Natural killer cell (primary cell): ENCODE data around the gene CDCA7L. TPM values are rescaled to one million over a fixed set of nuclear protein-coding genes. Genes with fewer than 3 reads are reported as not detected.

Experiments used
- ATAC-seq, 3 donors: fragments of 150-1000 bp in 2 of 3; fragments of 200-7000 bp in 1 of 3; cut with Tn5 transposase; 1 replicate in 1 of 3; 2 replicates in 2 of 3; pipeline ENCODE4 v1.10.0; 2021; ENCODE audit warnings: mild to moderate bottlenecking in 2 of 3, moderate library complexity in 2 of 3
- DNase-seq, 2 donors: peaks; one replicate each; pipeline versions ENCODE4 v3.0.0 to v3.0.0-alpha.2; 2013 to 2021; ENCODE audit warnings: mixed read lengths in 1 of 2
- H3K27ac ChIP-seq: one replicate; pipeline ENCODE4 v1.5.1; 2013; ENCODE audit warnings: mild to moderate bottlenecking, low read length
- H3K27me3 ChIP-seq: one replicate; pipeline ENCODE4 v1.6.1; 2013; ENCODE audit warnings: low read length; ENCODE audit not compliant: control insufficient read depth, insufficient read depth
- H3K36me3 ChIP-seq: one replicate; pipeline ENCODE4 v1.6.1; 2013; ENCODE audit warnings: low read length; ENCODE audit not compliant: control insufficient read depth, insufficient read depth
- H3K4me1 ChIP-seq: one replicate; pipeline ENCODE4 v1.6.1; 2013; ENCODE audit warnings: low read length; ENCODE audit not compliant: control insufficient read depth, insufficient read depth
- H3K4me3 ChIP-seq: one replicate; pipeline ENCODE4 v1.5.1; 2013; ENCODE audit warnings: low read length
- H3K9me3 ChIP-seq: one replicate; pipeline ENCODE4 v1.6.1; 2013; ENCODE audit warnings: low read length; ENCODE audit not compliant: control insufficient read depth, insufficient read depth
- H3K27ac Mint-ChIP-seq, 2 donors: one replicate each; pipeline ENCODE4 v1.8.0; 2022; ENCODE audit warnings: mild to moderate bottlenecking in 2 of 2, mixed read lengths in 2 of 2, moderate library complexity in 1 of 2
- H3K27me3 Mint-ChIP-seq, 2 donors: one replicate each; pipeline ENCODE4 v1.8.0; 2022; ENCODE audit warnings: low read depth in 2 of 2, mixed read lengths in 2 of 2
- H3K36me3 Mint-ChIP-seq: one replicate; pipeline ENCODE4 v1.8.0; 2022; ENCODE audit warnings: mixed read lengths
- H3K4me1 Mint-ChIP-seq, 2 donors: one replicate each; pipeline ENCODE4 v1.8.0; 2022; ENCODE audit warnings: mixed read lengths in 2 of 2
- H3K4me3 Mint-ChIP-seq: one replicate; pipeline ENCODE4 v1.8.0; 2022; ENCODE audit warnings: mild to moderate bottlenecking, moderate library complexity, mixed read lengths
- H3K9me3 Mint-ChIP-seq, 2 donors: one replicate each; pipeline ENCODE4 v1.8.0; 2022; ENCODE audit warnings: mixed read lengths in 2 of 2
- WGBS: methylation state at CpG from one replicate; pipeline ENCODE4 v1.1.7; 2013; ENCODE audit warnings: missing lambda C conversion rate; ENCODE audit not compliant: insufficient coverage; 5-methylcytosine and 5-hydroxymethylcytosine counted together
- intact Hi-C: fragments of 100-400 bp; cut with micrococcal nuclease; formaldehyde crosslinking; loops from one replicate; pipeline ENCODE4 v1.14.2; 2022
- total RNA-seq, 4 donors: library from RNA; stranded (reverse); fragments of 120-200 nt in 1 of 4; gene quantifications; one replicate each; pipeline versions ENCODE4 v1.2.3 to v1.2.4, GENCODE V29; 2013 to 2022
- TF ChIP-seq, protein P1 (sequence below): fragments of 200-600 bp; IDR thresholded peaks from one replicate; pipeline ENCODE4 v1.8.0; 2022; ENCODE audit warnings: antibody characterized with exemption

The CDCA7L gene
- total RNA-seq, 3 donors from 2014 or later (not counting 1 experiment from before 2014, with no cell fraction given) = 3.1 to 5.0 (median 4.5) TPM

DNA sequence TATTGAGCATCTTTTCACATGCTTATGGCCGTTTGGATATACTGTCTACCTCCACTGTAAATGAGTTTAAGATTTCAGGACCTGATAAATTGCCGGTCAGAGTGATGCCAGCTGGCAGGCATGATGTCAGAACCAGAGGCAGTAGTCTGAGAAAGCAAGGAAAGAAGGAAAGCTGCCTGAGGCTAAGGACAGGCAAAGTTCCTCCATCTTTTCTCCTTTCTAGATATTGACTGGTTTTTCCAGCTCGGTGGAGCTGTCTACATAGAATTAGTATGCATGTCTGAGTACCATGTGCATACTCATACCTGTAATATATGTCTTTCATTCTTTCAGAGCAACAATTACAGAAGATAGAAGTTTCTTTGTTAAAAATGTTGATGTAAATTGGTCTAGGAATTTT is 52.3 kb downstream of the CDCA7L start:
- no peak for DNase-seq
- Histone ChIP-seq H3K27ac (no peak overlapping the region), H3K4me3 (no peak overlapping the region), H3K36me3 (no peaks in the 10 kb centered on the region), H3K4me1 (peaks cover 10% of the 10 kb centered on the region), H3K27me3 (no peaks in the 10 kb centered on the region), H3K9me3 (no peaks in the 10 kb centered on the region)
- H3K27ac Mint-ChIP-seq = no peak overlapping the region
- peaks cover 4 to 6% of the 10 kb centered on the region in 2 donors for H3K9me3 Mint-ChIP-seq
- 96% methylated on average over 2 of the region's 3 CpGs for WGBS
- TF ChIP-seq, protein P1, sequence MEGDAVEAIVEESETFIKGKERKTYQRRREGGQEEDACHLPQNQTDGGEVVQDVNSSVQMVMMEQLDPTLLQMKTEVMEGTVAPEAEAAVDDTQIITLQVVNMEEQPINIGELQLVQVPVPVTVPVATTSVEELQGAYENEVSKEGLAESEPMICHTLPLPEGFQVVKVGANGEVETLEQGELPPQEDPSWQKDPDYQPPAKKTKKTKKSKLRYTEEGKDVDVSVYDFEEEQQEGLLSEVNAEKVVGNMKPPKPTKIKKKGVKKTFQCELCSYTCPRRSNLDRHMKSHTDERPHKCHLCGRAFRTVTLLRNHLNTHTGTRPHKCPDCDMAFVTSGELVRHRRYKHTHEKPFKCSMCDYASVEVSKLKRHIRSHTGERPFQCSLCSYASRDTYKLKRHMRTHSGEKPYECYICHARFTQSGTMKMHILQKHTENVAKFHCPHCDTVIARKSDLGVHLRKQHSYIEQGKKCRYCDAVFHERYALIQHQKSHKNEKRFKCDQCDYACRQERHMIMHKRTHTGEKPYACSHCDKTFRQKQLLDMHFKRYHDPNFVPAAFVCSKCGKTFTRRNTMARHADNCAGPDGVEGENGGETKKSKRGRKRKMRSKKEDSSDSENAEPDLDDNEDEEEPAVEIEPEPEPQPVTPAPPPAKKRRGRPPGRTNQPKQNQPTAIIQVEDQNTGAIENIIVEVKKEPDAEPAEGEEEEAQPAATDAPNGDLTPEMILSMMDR = no peak
- no peak overlapping the region for H3K4me3 Mint-ChIP-seq
- peaks cover 10% of the 10 kb centered on the region in 2 donors for H3K4me1 Mint-ChIP-seq
- intact Hi-C loops = no loop called here
- H3K27me3 Mint-ChIP-seq = no peaks in the 10 kb centered on the region
- H3K36me3 Mint-ChIP-seq = peaks cover 9% of the 10 kb centered on the region
- ATAC-seq = no peak

DNA sequence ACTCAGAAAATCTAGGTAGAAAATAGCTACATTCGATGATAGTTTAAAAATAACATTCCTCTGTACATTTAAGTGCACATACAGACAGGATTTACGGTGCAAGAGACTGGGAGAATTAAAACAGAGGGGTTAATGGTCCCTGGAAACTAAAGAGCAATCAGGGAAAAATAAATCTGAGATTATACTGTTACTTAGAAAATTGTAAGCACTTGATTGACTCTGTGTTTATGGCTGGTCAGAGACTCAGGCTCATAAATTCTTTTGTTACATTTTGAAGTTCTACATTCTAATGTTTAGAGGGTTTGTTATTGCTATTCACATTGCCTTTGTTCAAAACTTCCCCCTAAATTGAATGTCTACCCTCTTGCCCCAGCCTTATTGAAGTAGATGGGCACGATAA is 54.4 kb downstream of the CDCA7L start:
- Mint-ChIP-seq H3K9me3 (no peaks in the 10 kb centered on the region), H3K36me3 (no peaks in the 10 kb centered on the region), H3K4me1 (no peaks in the 10 kb centered on the region), H3K27me3 (no peaks in the 10 kb centered on the region), H3K27ac (no peak overlapping the region), H3K4me3 (no peak overlapping the region)
- 88% methylated on average over 2 of the region's 3 CpGs for WGBS
- H3K4me3 ChIP-seq = no peak overlapping the region
- intact Hi-C loops = no loop called here
- no peak overlapping the region for H3K27ac ChIP-seq
- TF ChIP-seq, protein P1 = no peak
- ATAC-seq (no peak), DNase-seq (no peak)
- H3K9me3 ChIP-seq = no peaks in the 10 kb centered on the region
- H3K4me1 ChIP-seq = no peaks in the 10 kb centered on the region
- H3K27me3 ChIP-seq = no peaks in the 10 kb centered on the region
- H3K36me3 ChIP-seq = no peaks in the 10 kb centered on the region

DNA sequence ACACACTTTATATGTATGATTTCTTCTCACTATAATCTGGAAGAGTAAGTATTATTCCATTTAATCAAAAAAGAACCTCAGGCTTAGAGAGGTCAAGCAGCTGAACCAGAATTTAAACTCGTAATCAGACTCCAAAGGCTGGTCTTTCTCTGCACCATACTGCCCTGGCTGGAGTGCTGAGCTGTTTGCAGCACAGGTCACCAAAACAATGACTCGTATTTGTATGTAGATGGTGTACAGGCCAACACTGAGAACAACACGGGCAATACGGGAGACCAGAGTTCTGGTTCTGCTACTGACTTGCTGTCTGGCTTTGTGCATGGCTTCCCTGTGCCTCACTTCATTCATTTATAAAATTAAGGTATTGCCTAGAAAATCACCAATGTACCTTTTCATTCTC is 57.9 kb downstream of the CDCA7L start:
- Histone ChIP-seq H3K27ac (no peak overlapping the region), H3K27me3 (no peaks in the 10 kb centered on the region), H3K4me3 (no peak overlapping the region), H3K9me3 (no peaks in the 10 kb centered on the region), H3K36me3 (no peaks in the 10 kb centered on the region), H3K4me1 (no peaks in the 10 kb centered on the region)
- Mint-ChIP-seq H3K36me3 (no peaks in the 10 kb centered on the region), H3K9me3 (no peaks in the 10 kb centered on the region), H3K4me1 (no peaks in the 10 kb centered on the region), H3K27ac (no peak overlapping the region), H3K4me3 (no peak overlapping the region), H3K27me3 (no peaks in the 10 kb centered on the region)
- WGBS = 95% methylated on average over 4 of the region's 4 CpGs
- intact Hi-C loops = no loop called here
- DNase-seq = no peak
- TF ChIP-seq, protein P1 = no peak
- ATAC-seq = no peak

DNA sequence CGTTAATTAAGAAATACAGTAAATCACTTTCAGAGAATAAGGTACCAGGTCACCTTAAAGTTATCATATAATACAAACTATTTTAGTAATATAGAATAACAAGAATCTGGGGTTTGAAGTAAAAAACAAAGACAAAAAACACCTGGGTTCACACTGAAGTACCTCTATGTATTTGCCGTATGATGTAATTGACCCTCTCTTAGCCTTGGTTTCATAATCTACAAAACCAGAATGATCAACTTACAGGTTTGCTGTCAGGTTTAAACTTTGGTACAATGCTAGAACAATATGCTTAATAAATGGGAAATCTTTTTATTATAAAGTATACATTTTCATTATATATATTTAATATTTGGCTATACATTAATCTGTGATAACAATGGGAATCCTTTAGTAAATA is 58.3 kb downstream of the CDCA7L start:
- Histone ChIP-seq H3K9me3 (no peaks in the 10 kb centered on the region), H3K4me1 (no peaks in the 10 kb centered on the region), H3K27me3 (no peaks in the 10 kb centered on the region), H3K27ac (no peak overlapping the region), H3K36me3 (no peaks in the 10 kb centered on the region), H3K4me3 (no peak overlapping the region)
- DNase-seq (no peak), ATAC-seq (no peak)
- Mint-ChIP-seq H3K27me3 (no peaks in the 10 kb centered on the region), H3K9me3 (no peaks in the 10 kb centered on the region), H3K4me1 (no peaks in the 10 kb centered on the region), H3K4me3 (no peak overlapping the region), H3K27ac (no peak overlapping the region), H3K36me3 (no peaks in the 10 kb centered on the region)
- TF ChIP-seq, protein P1 = no peak
- intact Hi-C loops = no loop called here
- no CpG with 5 or more reads among the region's 2 CpGs for WGBS
